ENCODE results near the gene ANXA7. TPM values are rescaled to one million over a fixed set of nuclear protein-coding genes. Genes with fewer than 3 reads are reported as not detected.

Gene ANXA7
- total and polyA plus RNA-seq, 2 donors (not counting 1 experiment from before 2014, with no cell fraction given): 132 to 150 TPM

GRCh38 chr10:73416571-73416970, 2.7 kb upstream of the ANXA7 start:
- no peak for DNase-seq (ENCODE audit: low read depth in 2 of 2)
- no peaks in the 10 kb centered on the region for H3K27me3 ChIP-seq (ENCODE audit: control insufficient read depth, insufficient read depth, low read length)
- H2AFZ ChIP-seq (ENCODE audit: low read length): no peak overlapping the region
- peaks cover 12% of the 10 kb centered on the region for H3K79me2 ChIP-seq (ENCODE audit: control insufficient read depth, insufficient read depth, low read length)
- no peaks in the 10 kb centered on the region for H4K20me1 ChIP-seq (ENCODE audit: control insufficient read depth, extremely low read depth, insufficient read depth, low read length)
- H3K36me3 ChIP-seq (ENCODE audit: control insufficient read depth, insufficient read depth, low read length): no peaks in the 10 kb centered on the region
- H3K9me3 ChIP-seq (ENCODE audit: control insufficient read depth, insufficient read depth, low read depth, low read length): no peaks in the 10 kb centered on the region
- no peak overlapping the region for H3K4me3 ChIP-seq (replicated peaks in 1 of 4; ENCODE audit: control extremely low read depth in 1 of 4, insufficient read depth in 1 of 4, low read depth in 3 of 4, low read length in 4 of 4)
- H3K4me2 ChIP-seq (ENCODE audit: extremely low read depth, insufficient read depth, low read length): no peak overlapping the region
- H3K4me1 ChIP-seq (ENCODE audit: control insufficient read depth, extremely low read depth, insufficient read depth, low read length): peaks cover 6% of the 10 kb centered on the region
- no peak overlapping the region for H3K9ac ChIP-seq (ENCODE audit: insufficient read depth, low read length)
- TF ChIP-seq CTCF (conservative IDR thresholded peaks at IDR 0.05 in 1 of 2, IDR thresholded peaks at IDR 0.05 in 1 of 2; ENCODE audit: low read depth in 1 of 2, low read length in 2 of 2): no peak
- TF ChIP-seq EZH2 (IDR thresholded peaks at IDR 0.05; ENCODE audit: low read length, missing control alignments): no peak
- no peak overlapping the region for H3K27ac ChIP-seq (ENCODE audit: insufficient read depth, low read length)

GRCh38 chr10:73414230-73414945, 530 bp upstream of the ANXA7 start:
- H3K79me2 ChIP-seq (ENCODE audit: control insufficient read depth, insufficient read depth, low read length): peaks cover 33% of the 10 kb centered on the region
- DNase-seq (ENCODE audit: low read depth in 2 of 2): no peak
- TF ChIP-seq EZH2 (IDR thresholded peaks at IDR 0.05; ENCODE audit: low read length, missing control alignments): no peak
- TF ChIP-seq CTCF (conservative IDR thresholded peaks at IDR 0.05 in 1 of 2, IDR thresholded peaks at IDR 0.05 in 1 of 2; ENCODE audit: low read depth in 1 of 2, low read length in 2 of 2): no peak
- peak overlapping the region; percentile 92 for H3K4me2 ChIP-seq (ENCODE audit: extremely low read depth, insufficient read depth, low read length)
- H3K4me1 ChIP-seq (ENCODE audit: control insufficient read depth, extremely low read depth, insufficient read depth, low read length): peaks cover 4% of the 10 kb centered on the region
- peak overlapping the region; percentile 98 for H3K9ac ChIP-seq (ENCODE audit: insufficient read depth, low read length)
- peak overlapping the region; percentile 79 for H2AFZ ChIP-seq (ENCODE audit: low read length)
- H3K36me3 ChIP-seq (ENCODE audit: control insufficient read depth, insufficient read depth, low read length): no peaks in the 10 kb centered on the region
- H3K4me3 ChIP-seq (replicated peaks in 1 of 4; ENCODE audit: control extremely low read depth in 1 of 4, insufficient read depth in 1 of 4, low read depth in 3 of 4, low read length in 4 of 4): peak overlapping the region; percentile 80 to 99 (median 89)
- no peaks in the 10 kb centered on the region for H3K9me3 ChIP-seq (ENCODE audit: control insufficient read depth, insufficient read depth, low read depth, low read length)
- no peak overlapping the region for H3K27ac ChIP-seq (ENCODE audit: insufficient read depth, low read length)
- no peaks in the 10 kb centered on the region for H4K20me1 ChIP-seq (ENCODE audit: control insufficient read depth, extremely low read depth, insufficient read depth, low read length)
- H3K27me3 ChIP-seq (ENCODE audit: control insufficient read depth, insufficient read depth, low read length): no peaks in the 10 kb centered on the region

GRCh38 chr10:73413108-73413527, 740 bp downstream of the ANXA7 start:
- no peak for DNase-seq (ENCODE audit: low read depth in 2 of 2)
- no peak for TF ChIP-seq EZH2 (IDR thresholded peaks at IDR 0.05; ENCODE audit: low read length, missing control alignments)
- no peak for TF ChIP-seq CTCF (conservative IDR thresholded peaks at IDR 0.05 in 1 of 2, IDR thresholded peaks at IDR 0.05 in 1 of 2; ENCODE audit: low read depth in 1 of 2, low read length in 2 of 2)

More at GRCh38 chr10:73413108-73413527, 740 bp downstream of the ANXA7 start:
- no peaks in the 10 kb centered on the region for H3K27me3 ChIP-seq (ENCODE audit: control insufficient read depth, insufficient read depth, low read length)
- H2AFZ ChIP-seq (ENCODE audit: low read length): peak overlapping the region; percentile 74
- no peaks in the 10 kb centered on the region for H3K36me3 ChIP-seq (ENCODE audit: control insufficient read depth, insufficient read depth, low read length)
- H3K9me3 ChIP-seq (ENCODE audit: control insufficient read depth, insufficient read depth, low read depth, low read length): no peaks in the 10 kb centered on the region
- H3K9ac ChIP-seq (ENCODE audit: insufficient read depth, low read length): peak overlapping the region; percentile 98
- peak overlapping the region; percentile 80 to 99 (median 89) for H3K4me3 ChIP-seq (replicated peaks in 1 of 4; ENCODE audit: control extremely low read depth in 1 of 4, insufficient read depth in 1 of 4, low read depth in 3 of 4, low read length in 4 of 4)
- H3K4me2 ChIP-seq (ENCODE audit: extremely low read depth, insufficient read depth, low read length): peak overlapping the region; percentile 96
- H3K27ac ChIP-seq (ENCODE audit: insufficient read depth, low read length): peak overlapping the region; percentile 98
- H3K79me2 ChIP-seq (ENCODE audit: control insufficient read depth, insufficient read depth, low read length): peaks cover 45% of the 10 kb centered on the region
- H4K20me1 ChIP-seq (ENCODE audit: control insufficient read depth, extremely low read depth, insufficient read depth, low read length): no peaks in the 10 kb centered on the region
- H3K4me1 ChIP-seq (ENCODE audit: control insufficient read depth, extremely low read depth, insufficient read depth, low read length): peaks cover 4% of the 10 kb centered on the region
